A673 (cell line): ENCODE results near the gene GAL3ST2.

ENCODE experiments used
- EZH2 ChIP-seq: fragments of 200-600 bp; sonication (generic); IDR thresholded peaks from 2 replicates; pipeline ENCODE4 v1.6.1; 2017; ENCODE audit warnings: borderline replicate concordance, low read depth, mild to moderate bottlenecking, mixed read lengths, antibody characterized with exemption, low read length; ENCODE audit not compliant: poor library complexity, severe bottlenecking
- TF ChIP-seq, protein P1 (sequence below): fragments of 300-800, 200-600 bp; sonication (generic); conservative IDR thresholded peaks from 2 replicates; pipeline ENCODE4 v1.5.1; 2017; ENCODE audit warnings: low read depth, mild to moderate bottlenecking, antibody characterized with exemption, low read length, moderate library complexity, mixed read lengths

DNA sequence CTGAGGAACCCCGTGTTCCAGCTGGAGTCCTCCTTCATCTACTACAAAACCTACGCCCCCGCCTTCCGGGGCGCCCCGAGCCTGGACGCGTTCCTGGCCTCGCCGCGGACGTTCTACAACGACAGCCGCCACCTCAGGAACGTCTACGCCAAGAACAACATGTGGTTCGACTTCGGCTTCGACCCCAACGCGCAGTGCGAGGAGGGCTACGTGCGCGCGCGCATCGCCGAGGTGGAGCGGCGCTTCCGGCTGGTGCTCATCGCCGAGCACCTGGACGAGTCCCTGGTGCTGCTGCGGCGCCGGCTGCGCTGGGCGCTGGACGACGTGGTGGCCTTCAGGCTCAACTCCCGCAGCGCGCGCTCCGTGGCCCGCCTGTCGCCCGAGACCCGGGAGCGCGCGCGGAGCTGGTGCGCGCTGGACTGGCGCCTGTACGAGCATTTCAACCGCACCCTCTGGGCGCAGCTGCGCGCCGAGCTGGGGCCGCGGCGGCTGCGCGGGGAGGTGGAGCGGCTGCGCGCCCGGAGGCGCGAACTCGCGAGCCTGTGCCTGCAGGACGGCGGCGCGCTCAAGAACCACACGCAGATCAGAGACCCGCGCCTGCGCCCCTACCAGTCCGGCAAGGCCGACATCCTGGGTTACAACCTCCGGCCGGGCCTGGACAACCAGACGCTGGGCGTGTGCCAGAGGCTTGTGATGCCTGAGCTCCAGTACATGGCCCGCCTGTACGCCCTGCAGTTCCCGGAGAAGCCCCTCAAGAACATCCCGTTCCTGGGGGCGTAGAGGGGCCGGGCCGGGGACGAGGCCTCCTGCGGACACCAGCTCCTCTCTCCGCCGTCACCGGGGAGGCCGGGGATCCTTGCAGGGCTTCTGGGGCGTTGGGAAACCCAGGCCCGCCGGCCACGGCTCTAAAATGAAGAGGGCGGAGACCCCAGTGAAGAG lies 27.0 kb downstream of the GAL3ST2 start:
- TF ChIP-seq, protein P1, sequence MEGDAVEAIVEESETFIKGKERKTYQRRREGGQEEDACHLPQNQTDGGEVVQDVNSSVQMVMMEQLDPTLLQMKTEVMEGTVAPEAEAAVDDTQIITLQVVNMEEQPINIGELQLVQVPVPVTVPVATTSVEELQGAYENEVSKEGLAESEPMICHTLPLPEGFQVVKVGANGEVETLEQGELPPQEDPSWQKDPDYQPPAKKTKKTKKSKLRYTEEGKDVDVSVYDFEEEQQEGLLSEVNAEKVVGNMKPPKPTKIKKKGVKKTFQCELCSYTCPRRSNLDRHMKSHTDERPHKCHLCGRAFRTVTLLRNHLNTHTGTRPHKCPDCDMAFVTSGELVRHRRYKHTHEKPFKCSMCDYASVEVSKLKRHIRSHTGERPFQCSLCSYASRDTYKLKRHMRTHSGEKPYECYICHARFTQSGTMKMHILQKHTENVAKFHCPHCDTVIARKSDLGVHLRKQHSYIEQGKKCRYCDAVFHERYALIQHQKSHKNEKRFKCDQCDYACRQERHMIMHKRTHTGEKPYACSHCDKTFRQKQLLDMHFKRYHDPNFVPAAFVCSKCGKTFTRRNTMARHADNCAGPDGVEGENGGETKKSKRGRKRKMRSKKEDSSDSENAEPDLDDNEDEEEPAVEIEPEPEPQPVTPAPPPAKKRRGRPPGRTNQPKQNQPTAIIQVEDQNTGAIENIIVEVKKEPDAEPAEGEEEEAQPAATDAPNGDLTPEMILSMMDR: no peak
- no peak for TF ChIP-seq EZH2
